Activated naive CD4-positive, alpha-beta T cell treated with anti-CD3 and anti-CD28 coated beads for 36 hours (primary cell): ENCODE data around the gene EGFR. TPM values are rescaled to one million over a fixed set of nuclear protein-coding genes. Genes with fewer than 3 reads are reported as not detected.

Experiments
- CTCF ChIA-PET: fragments of 350-600 bp; sonication (Branson Sonifier 250); formaldehyde crosslinking; loops from one replicate; lab custom pipeline; 2021; ENCODE audit warnings: antibody characterized with exemption; lab: Charles Lee
- DNase-seq: peaks from one replicate; pipeline ENCODE4 v3.0.0-alpha.2; 2020
- H3K27ac Mint-ChIP-seq: one replicate; pipeline ENCODE4 v1.8.0; 2021; ENCODE audit warnings: mild to moderate bottlenecking, mixed read lengths
- H3K27me3 Mint-ChIP-seq: one replicate; pipeline ENCODE4 v1.8.0; 2021; ENCODE audit warnings: low read depth, mixed read lengths
- H3K36me3 Mint-ChIP-seq: one replicate; pipeline ENCODE4 v1.8.0; 2021; ENCODE audit warnings: low read depth, mixed read lengths
- H3K4me1 Mint-ChIP-seq: one replicate; pipeline ENCODE4 v1.8.0; 2021; ENCODE audit warnings: low read depth, mixed read lengths
- H3K4me3 Mint-ChIP-seq: one replicate; pipeline ENCODE4 v1.8.0; 2021; ENCODE audit warnings: mild to moderate bottlenecking, moderate library complexity, mixed read lengths
- H3K9me3 Mint-ChIP-seq: one replicate; pipeline ENCODE4 v1.8.0; 2021; ENCODE audit warnings: mixed read lengths
- intact Hi-C: fragments of 100-400 bp; cut with micrococcal nuclease; formaldehyde crosslinking; loops from one replicate; pipeline ENCODE4 v1.15.1; 2023
- total RNA-seq, 2 experiments: library from RNA; stranded (reverse); gene quantifications; one replicate each; pipeline ENCODE4 v1.2.3, GENCODE V29; 2021

The EGFR gene
- total RNA-seq, 2 experiments from 2014 or later: not detected

DNA sequence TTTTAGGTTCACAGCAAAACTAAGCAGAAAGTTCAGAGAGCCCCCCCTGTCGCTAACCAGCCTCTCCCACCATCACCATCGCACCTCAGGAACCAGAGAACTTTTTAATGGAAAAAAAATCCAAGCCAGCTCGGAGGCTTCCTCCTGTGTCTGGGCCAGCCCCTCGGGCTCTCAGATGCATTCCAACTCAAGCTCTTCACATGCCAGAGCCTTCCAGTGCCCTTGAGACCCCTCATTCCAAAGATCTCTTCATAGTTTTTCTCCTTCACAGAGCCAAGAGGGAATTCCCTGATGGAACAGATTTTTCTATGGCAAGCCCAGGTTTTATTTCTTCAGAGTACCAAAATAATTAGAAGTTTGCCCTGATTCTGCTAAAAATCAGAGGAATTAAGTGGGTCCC, 192.9 kb downstream of the EGFR start:
- Mint-ChIP-seq H3K27me3 (peaks cover 2% of the 10 kb centered on the region), H3K36me3 (no peaks in the 10 kb centered on the region), H3K9me3 (no peaks in the 10 kb centered on the region), H3K4me3 (no peak overlapping the region), H3K27ac (no peak overlapping the region), H3K4me1 (no peaks in the 10 kb centered on the region)
- no peak for DNase-seq
- intact Hi-C loops: no loop called here
- CTCF ChIA-PET: no interaction called here

DNA sequence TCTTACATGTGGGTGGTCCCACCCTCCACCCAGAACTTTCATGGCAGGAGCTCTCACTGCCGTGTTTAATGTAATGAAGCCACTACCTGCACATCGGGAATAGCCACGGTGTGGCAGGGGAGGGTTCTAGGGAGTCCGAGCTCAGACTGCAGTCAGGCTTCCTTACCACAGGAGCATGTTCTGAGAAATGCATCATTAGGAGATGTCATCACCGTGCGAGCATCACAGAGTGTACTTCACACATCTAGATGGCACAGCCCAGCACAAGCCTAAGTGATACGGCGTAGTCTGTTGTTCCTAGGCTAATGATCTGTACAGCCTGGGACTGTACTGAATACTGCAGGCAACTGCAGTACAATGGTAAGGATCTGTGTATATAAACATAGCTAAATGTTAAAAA, 193.4 kb downstream of the EGFR start:
- CTCF ChIA-PET: no interaction called here
- Mint-ChIP-seq H3K4me1 (no peaks in the 10 kb centered on the region), H3K9me3 (no peaks in the 10 kb centered on the region), H3K4me3 (no peak overlapping the region), H3K27me3 (peaks cover 2% of the 10 kb centered on the region), H3K36me3 (no peaks in the 10 kb centered on the region), H3K27ac (no peak overlapping the region)
- no peak for DNase-seq
- intact Hi-C loops: no loop called here

DNA sequence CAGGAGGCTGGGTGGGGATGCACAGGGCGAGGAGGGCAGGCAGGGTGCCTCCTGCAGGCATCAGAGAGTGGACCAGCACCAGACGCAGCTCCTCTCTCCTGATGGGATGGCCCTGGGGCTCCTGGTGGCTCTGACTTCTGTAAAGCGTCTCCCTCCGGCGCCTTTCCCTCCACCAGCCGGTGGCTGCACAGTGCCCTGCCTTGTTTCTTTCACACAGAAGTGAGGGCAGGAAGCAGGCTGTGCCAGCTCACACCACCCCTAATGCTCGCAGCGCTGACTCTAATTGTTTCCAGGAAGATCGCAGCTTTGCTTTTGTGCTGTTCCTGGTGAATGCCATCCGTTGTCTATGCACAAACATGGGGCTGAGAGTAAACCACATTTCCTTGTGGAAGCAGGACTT, 194.0 kb downstream of the EGFR start:
- intact Hi-C loops: no loop called here
- no peak for DNase-seq
- Mint-ChIP-seq H3K27me3 (peaks cover 2% of the 10 kb centered on the region), H3K27ac (no peak overlapping the region), H3K36me3 (no peaks in the 10 kb centered on the region), H3K4me3 (no peak overlapping the region), H3K9me3 (no peaks in the 10 kb centered on the region), H3K4me1 (no peaks in the 10 kb centered on the region)
- CTCF ChIA-PET: interaction anchor here (0.8 kb wide), 1 partner anchor 126 kb away, joined by 3 read pairs; no protein-coding TSS in a partner anchor

DNA sequence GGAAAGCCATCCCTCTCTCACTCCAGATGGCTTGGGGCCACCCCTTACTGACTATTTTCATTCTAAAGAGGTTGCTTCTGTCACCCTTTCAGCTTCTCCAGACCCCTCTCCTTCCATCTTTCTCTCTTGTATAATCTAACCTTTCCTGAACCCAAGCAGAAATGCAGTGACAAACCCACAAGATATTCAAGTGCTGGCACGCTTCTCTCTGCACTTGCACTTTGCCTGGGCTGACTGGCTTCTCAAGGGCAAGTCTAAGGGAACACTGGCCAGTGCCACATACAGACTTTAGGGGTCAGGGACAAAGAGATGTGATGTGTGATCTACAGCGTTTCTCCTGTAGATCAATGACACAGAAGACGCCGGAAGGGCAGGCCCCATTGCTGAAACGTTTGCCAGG, 195.9 kb downstream of the EGFR start:
- Mint-ChIP-seq H3K36me3 (no peaks in the 10 kb centered on the region), H3K4me3 (no peak overlapping the region), H3K27me3 (peaks cover 2% of the 10 kb centered on the region), H3K27ac (no peak overlapping the region), H3K9me3 (no peaks in the 10 kb centered on the region), H3K4me1 (no peaks in the 10 kb centered on the region)
- CTCF ChIA-PET: no interaction called here
- intact Hi-C loops: no loop called here
- no peak for DNase-seq

DNA sequence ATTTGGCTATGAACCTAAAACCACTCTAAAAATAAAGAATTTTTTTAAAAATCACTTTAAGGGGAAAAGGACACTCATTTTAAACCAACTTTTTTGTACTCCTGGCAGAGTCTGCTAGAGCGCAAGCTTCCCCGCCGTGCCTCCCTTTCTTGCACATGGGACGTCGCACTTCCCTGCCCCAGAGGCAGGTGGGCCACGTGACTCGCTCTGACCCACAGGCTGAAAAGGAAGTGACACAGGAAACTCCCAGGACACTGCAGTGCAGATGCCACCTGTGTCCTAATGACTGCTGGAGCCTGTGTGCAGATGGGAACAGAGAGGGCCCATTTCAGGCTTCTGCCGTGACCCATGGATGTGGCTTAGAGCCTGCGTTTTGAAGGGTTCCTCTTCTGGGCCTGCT, 204.2 kb downstream of the EGFR start:
- CTCF ChIA-PET: no interaction called here
- H3K9me3 Mint-ChIP-seq: no peaks in the 10 kb centered on the region
- no peak overlapping the region for H3K27ac Mint-ChIP-seq
- DNase-seq: no peak
- no peaks in the 10 kb centered on the region for H3K4me1 Mint-ChIP-seq
- H3K4me3 Mint-ChIP-seq: no peak overlapping the region
- H3K36me3 Mint-ChIP-seq: no peaks in the 10 kb centered on the region
- intact Hi-C loops: no loop called here
- peaks cover 5% of the 10 kb centered on the region for H3K27me3 Mint-ChIP-seq

DNA sequence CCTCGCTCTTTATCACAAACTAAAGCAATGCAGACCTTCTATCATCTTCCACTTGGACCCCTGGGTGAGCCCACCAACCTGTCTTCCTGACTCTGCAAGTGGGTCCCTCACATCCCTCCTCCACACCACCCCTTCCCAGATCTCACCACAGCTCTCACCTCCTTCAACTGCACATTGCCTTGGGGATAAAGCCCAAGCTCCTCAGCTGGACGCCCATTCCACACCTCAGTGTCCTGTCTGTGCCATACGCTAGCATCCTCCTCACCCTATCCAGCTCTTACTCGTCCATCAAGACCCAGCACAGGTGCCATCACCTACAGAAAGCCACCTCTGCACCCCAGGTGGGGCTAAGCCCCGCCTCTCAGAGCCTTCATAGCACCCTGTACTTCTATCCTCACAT, 205.3 kb downstream of the EGFR start:
- DNase-seq: no peak
- H3K27ac Mint-ChIP-seq: no peak overlapping the region
- CTCF ChIA-PET: interaction anchor here (1.1 kb wide), 1 partner anchor 450 kb away, joined by 3 read pairs; no protein-coding TSS in a partner anchor
- no peak overlapping the region for H3K4me3 Mint-ChIP-seq
- no peaks in the 10 kb centered on the region for H3K36me3 Mint-ChIP-seq
- intact Hi-C loops: no loop called here
- H3K4me1 Mint-ChIP-seq: no peaks in the 10 kb centered on the region
- H3K9me3 Mint-ChIP-seq: peaks cover 2% of the 10 kb centered on the region
- peaks cover 5% of the 10 kb centered on the region for H3K27me3 Mint-ChIP-seq

DNA sequence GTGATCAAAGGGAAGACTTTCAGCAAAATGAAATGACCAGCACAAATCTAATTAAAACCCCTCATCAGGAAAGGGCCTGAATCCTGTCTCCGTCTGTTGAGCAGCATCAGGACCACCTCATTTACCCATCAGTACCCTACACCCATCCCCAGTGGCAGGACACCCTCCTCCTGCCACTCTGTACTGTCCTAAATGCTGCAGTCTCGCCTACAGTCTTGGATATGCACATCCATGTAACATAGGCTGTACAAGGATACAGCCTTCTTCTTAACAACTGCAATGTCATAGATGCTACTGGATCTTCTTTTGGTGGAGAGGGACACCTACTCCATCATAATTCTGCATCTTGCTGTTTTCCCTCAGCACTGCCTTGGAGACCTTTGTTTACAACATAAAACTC, 206.0 kb downstream of the EGFR start:
- Mint-ChIP-seq H3K9me3 (peaks cover 2% of the 10 kb centered on the region), H3K4me3 (no peak overlapping the region), H3K4me1 (no peaks in the 10 kb centered on the region), H3K36me3 (no peaks in the 10 kb centered on the region), H3K27me3 (peaks cover 5% of the 10 kb centered on the region), H3K27ac (no peak overlapping the region)
- CTCF ChIA-PET: interaction anchor here (1.1 kb wide), 1 partner anchor 451 kb away, joined by 3 read pairs; no protein-coding TSS in a partner anchor
- intact Hi-C loops: no loop called here
- DNase-seq: no peak

DNA sequence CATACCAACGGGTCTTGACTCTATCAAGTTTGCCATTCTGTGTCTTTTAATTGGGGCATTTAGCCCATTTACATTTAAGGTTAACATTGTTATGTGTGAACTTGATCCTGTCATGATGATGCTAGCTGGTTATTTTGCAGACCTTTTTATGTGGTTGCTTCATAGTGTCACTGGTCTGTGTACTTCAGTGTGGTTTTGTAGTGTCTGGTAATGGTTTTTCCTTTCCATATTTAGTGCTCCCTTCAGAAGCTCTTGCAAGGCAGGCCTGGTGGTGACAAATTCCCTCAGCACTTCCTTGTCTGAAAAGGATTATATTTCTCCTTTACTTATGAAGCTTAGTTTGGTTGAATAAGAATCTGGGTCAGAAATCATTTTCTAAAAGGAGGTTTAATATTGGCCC, 211.2 kb downstream of the EGFR start:
- intact Hi-C loops: no loop called here
- Mint-ChIP-seq H3K4me1 (no peaks in the 10 kb centered on the region), H3K4me3 (no peak overlapping the region), H3K27me3 (peaks cover 9% of the 10 kb centered on the region), H3K9me3 (peaks cover 2% of the 10 kb centered on the region), H3K27ac (no peak overlapping the region), H3K36me3 (no peaks in the 10 kb centered on the region)
- DNase-seq: no peak
- CTCF ChIA-PET: no interaction called here

DNA sequence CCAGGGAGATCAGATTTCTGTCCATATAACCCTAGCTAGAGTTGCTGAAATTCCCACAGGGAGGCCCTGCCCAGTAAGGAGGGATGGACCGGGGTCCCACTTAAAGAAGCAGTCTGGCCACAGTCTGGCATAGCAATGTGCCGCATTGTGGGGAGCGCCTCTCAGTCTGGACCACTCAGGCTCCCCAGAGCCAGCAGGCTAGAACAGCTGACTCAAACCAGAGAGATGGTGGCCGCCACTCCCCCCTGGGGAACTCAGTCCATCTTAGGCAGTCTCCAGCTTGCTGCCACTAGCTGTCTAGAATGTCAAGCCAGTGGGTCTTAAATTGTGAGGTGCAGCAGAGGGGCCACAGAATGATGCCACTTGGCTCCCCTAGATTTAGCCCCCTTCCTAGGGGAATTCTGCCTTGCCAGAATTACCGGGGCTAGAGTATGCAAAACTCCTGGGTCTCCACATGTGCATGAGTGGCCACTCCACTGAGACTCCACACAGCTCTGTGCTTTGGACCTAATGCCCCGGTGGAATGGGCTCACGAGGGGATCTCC, 213.0 kb downstream of the EGFR start:
- CTCF ChIA-PET: no interaction called here
- H3K4me3 Mint-ChIP-seq: no peak overlapping the region
- peaks cover 2% of the 10 kb centered on the region for H3K9me3 Mint-ChIP-seq
- no peak overlapping the region for H3K27ac Mint-ChIP-seq
- intact Hi-C loops: no loop called here
- no peaks in the 10 kb centered on the region for H3K36me3 Mint-ChIP-seq
- no peak for DNase-seq
- peaks cover 9% of the 10 kb centered on the region for H3K27me3 Mint-ChIP-seq
- H3K4me1 Mint-ChIP-seq: no peaks in the 10 kb centered on the region

DNA sequence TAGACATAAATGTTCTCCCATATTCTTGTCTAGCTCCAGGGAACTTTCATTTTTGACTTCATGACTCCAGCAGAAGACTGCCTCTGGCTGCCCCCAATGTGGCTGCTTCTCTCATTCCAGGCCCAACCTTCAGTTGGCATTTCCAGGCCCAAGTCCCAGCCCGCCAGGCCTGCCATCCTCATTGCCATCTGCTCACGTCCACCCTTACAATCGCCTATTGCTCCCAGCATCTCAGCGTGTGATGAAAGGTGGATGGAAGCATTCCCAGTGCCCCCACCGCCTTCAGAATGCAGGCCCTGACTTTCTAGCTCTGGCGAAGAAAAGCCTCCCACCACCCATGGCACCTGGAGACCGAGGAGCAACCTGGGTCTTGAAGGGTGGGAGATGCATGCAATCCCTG, 214.2 kb downstream of the EGFR start:
- no peak overlapping the region for H3K27ac Mint-ChIP-seq
- H3K4me3 Mint-ChIP-seq: no peak overlapping the region
- CTCF ChIA-PET: no interaction called here
- DNase-seq: no peak
- H3K4me1 Mint-ChIP-seq: no peaks in the 10 kb centered on the region
- H3K36me3 Mint-ChIP-seq: no peaks in the 10 kb centered on the region
- intact Hi-C loops: no loop called here
- H3K9me3 Mint-ChIP-seq: peaks cover 2% of the 10 kb centered on the region
- peaks cover 4% of the 10 kb centered on the region for H3K27me3 Mint-ChIP-seq

DNA sequence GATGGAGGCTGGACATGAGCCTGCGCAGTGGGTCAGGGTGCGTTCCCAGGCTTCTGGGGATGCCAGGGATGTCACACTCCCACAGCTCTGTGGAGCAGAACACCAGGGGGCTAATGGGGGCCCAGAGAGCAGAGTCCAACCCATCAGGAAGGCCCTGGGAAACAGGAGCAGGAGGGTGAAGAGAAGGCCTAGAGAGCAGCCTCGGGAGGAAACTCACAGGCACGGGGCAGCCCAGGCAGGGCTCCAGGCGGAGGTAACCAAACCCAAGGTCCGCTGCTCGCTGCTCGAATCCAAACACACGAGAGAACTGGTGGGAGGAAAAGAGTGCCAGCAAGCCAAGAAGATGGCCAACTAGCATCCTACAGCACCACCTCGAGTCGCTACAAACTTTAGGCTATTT, 215.6 kb downstream of the EGFR start:
- Mint-ChIP-seq H3K9me3 (no peaks in the 10 kb centered on the region), H3K4me3 (no peak overlapping the region), H3K27me3 (peaks cover 4% of the 10 kb centered on the region), H3K4me1 (no peaks in the 10 kb centered on the region), H3K36me3 (no peaks in the 10 kb centered on the region), H3K27ac (no peak overlapping the region)
- CTCF ChIA-PET: interaction anchor here (0.9 kb wide), 1 partner anchor 412 kb away, joined by 3 read pairs; no protein-coding TSS in a partner anchor
- intact Hi-C loops: no loop called here
- no peak for DNase-seq

DNA sequence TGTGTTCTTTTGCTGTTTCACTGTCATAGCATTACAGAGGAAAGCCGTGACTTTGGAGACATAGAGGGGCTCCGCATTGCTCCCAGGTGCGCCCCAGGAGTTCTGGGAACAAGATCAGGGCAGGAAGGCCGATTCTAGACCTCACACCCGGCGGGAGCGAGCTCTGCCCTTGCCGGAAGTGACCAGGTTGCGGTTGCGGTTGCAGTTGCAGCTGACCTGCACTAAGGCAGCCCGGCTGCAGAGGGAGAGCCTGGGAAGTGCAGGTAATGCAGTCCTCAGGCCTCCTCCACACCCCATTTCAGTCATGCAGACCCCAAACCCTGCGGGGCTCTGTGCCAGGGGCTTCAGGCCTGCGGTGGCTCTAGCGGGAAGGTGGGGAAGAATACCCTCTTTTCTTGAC, 216.3 kb downstream of the EGFR start:
- H3K9me3 Mint-ChIP-seq: no peaks in the 10 kb centered on the region
- H3K27me3 Mint-ChIP-seq: peaks cover 4% of the 10 kb centered on the region
- intact Hi-C loops: no loop called here
- H3K4me1 Mint-ChIP-seq: no peaks in the 10 kb centered on the region
- H3K4me3 Mint-ChIP-seq: no peak overlapping the region
- no peaks in the 10 kb centered on the region for H3K36me3 Mint-ChIP-seq
- CTCF ChIA-PET: interaction anchor here (0.9 kb wide), 1 partner anchor 411 kb away, joined by 3 read pairs; no protein-coding TSS in a partner anchor
- no peak overlapping the region for H3K27ac Mint-ChIP-seq
- DNase-seq: no peak

DNA sequence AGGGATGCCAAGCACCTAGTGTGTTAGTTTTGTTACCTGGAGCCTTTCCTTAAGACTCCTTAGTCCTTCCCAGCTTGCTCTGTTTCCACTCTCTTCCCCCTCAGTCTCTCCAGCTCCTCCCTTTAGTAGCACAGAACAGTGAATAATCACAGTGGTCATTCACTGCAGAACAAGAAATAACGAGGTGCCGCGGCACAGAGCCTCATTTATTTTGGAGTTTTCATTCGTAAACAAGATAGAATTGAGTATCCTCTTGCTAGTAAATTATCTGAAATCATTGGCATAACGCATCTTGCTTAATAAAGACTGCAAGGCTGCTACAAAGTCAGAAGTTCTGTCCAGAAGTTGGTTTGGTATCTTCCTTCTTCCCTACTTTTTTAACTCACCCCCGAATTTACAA, 217.0 kb downstream of the EGFR start:
- DNase-seq: no peak
- H3K27ac Mint-ChIP-seq: no peak overlapping the region
- no peaks in the 10 kb centered on the region for H3K9me3 Mint-ChIP-seq
- no peaks in the 10 kb centered on the region for H3K36me3 Mint-ChIP-seq
- H3K27me3 Mint-ChIP-seq: peaks cover 4% of the 10 kb centered on the region
- intact Hi-C loops: no loop called here
- H3K4me3 Mint-ChIP-seq: no peak overlapping the region
- H3K4me1 Mint-ChIP-seq: no peaks in the 10 kb centered on the region
- CTCF ChIA-PET: no interaction called here
